HG03439 (cell line): ENCODE data around the gene PRKX.
"Not testable (repeated sequence)": the region's sequence is repeated elsewhere in the genome, so short reads cannot be mapped to it uniquely, and the experiment has no call there.

Source experiments
- ATAC-seq: cut with Tn5 transposase; IDR thresholded peaks from one replicate; pipeline ENCODE4 v1.9.1; 2021; ENCODE audit warnings: mild to moderate bottlenecking, moderate library complexity; ENCODE audit not compliant: unreplicated experiment

PRKX gene

GRCh38 chrX:3663576-3664250 is 49.7 kb downstream of the PRKX start:
- not testable (repeated sequence) for ATAC-seq

GRCh38 chrX:3659761-3660160 is 53.7 kb downstream of the PRKX start:
- no peak for ATAC-seq

- ATAC-seq: no peak
Measured at GRCh38 chrX:3655181-3655580, 58.3 kb downstream of the PRKX start.

GRCh38 chrX:3653111-3653510 is 60.3 kb downstream of the PRKX start:
- ATAC-seq: no peak

- no peak for ATAC-seq
Measured at GRCh38 chrX:3651277-3651676, 62.2 kb downstream of the PRKX start.

GRCh38 chrX:3648084-3648483 is 65.4 kb downstream of the PRKX start:
- ATAC-seq: no peak

GRCh38 chrX:3639858-3640631 is 73.4 kb downstream of the PRKX start:
- not testable (repeated sequence) for ATAC-seq

GRCh38 chrX:3639236-3639635 is 74.2 kb downstream of the PRKX start:
- ATAC-seq: no peak

- ATAC-seq: no peak
Measured at GRCh38 chrX:3638280-3638873, 75.1 kb downstream of the PRKX start.

- no peak for ATAC-seq
Measured at GRCh38 chrX:3636803-3637202, 76.6 kb downstream of the PRKX start.

GRCh38 chrX:3631196-3631595 is 82.3 kb downstream of the PRKX start:
- ATAC-seq: no peak

- ATAC-seq: no peak
Measured at GRCh38 chrX:3627594-3627993, 85.9 kb downstream of the PRKX start.

- ATAC-seq: no peak
Measured at GRCh38 chrX:3621414-3621813, 92.0 kb downstream of the PRKX start.

- ATAC-seq: not testable (repeated sequence)
Measured at GRCh38 chrX:3611744-3612143, 101.7 kb downstream of the PRKX start.

GRCh38 chrX:3609810-3610209 is 103.6 kb downstream of the PRKX start:
- ATAC-seq: no peak

- ATAC-seq: no peak
Measured at GRCh38 chrX:3603026-3603661, 110.3 kb downstream of the PRKX start.

- ATAC-seq: no peak
Measured at GRCh38 chrX:3599802-3600430, 113.5 kb downstream of the PRKX start.

- no peak for ATAC-seq
Measured at GRCh38 chrX:3598709-3599108, 114.7 kb downstream of the PRKX start.

- no peak for ATAC-seq
Measured at GRCh38 chrX:3598046-3598605, 115.3 kb downstream of the PRKX start.

- ATAC-seq: no peak
Measured at GRCh38 chrX:3592184-3592583, 121.3 kb downstream of the PRKX start.

- no peak for ATAC-seq
Measured at GRCh38 chrX:3589474-3589873, 124.0 kb downstream of the PRKX start.
